Measurements from ENCODE around the gene MREG.

DNA sequence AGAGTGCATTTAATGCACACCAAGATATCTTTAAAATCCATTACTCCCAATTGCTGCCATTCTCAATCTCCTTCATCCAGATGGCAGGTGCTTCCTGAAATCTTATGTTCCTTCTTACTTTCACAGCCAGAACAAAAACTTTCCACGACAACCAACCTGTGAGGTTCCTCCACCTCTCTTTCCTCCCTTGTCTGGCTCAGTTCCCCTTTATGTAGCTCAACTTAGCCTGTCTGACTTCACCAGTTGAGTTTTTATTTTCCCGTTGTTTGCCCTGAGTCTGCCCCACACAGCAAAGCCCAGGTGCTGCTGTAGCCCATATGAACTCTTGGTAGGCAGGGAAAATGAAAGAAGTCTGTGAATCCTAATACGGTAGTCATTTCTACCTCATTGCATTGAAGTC, 112.5 kb downstream of the MREG start:
- TF ChIP-seq CTCF (IDR thresholded peaks at IDR 0.05) = no peak
- no peak for TF ChIP-seq POLR2A (IDR thresholded peaks at IDR 0.05)
